Sigmoid colon (tissue), 7 donors: ENCODE results near the gene TNFRSF1B. TPM values are rescaled to one million over a fixed set of nuclear protein-coding genes. Genes with fewer than 3 reads are reported as not detected.

ENCODE experiments used
- DNase-seq: peaks from one replicate; pipeline ENCODE4 v3.0.0-alpha.2; 2019
- H3K27ac ChIP-seq, 4 donors: fragments of 200-600 bp; sonication (generic); one replicate each; pipeline ENCODE4 v1.5.1; 2016 to 2019; ENCODE audit warnings: mild to moderate bottlenecking in 1 of 4
- H3K27me3 ChIP-seq, 3 donors: fragments of 200-600 bp; sonication (generic); one replicate each; pipeline ENCODE4 v1.5.1; 2019; ENCODE audit warnings: mild to moderate bottlenecking in 1 of 3
- H3K36me3 ChIP-seq, 4 donors: fragments of 200-600 bp; sonication (generic); one replicate each; pipeline ENCODE4 v1.5.1; 2016 to 2019
- H3K4me1 ChIP-seq, 4 donors: fragments of 200-600 bp; sonication (generic); one replicate each; pipeline ENCODE4 v1.5.1; 2017 to 2019
- H3K4me3 ChIP-seq, 4 donors: fragments of 200-600 bp; sonication (generic); one replicate each; pipeline ENCODE4 v1.5.1; 2017 to 2019; ENCODE audit warnings: mild to moderate bottlenecking in 2 of 4, moderate library complexity in 1 of 4
- H3K9me3 ChIP-seq, 4 donors: fragments of 200-600 bp in 3 of 4; sonication (generic) in 3 of 4; one replicate each; pipeline versions ENCODE4 v1.5.1 to v1.6.1; 2013 to 2019
- EP300 ChIP-seq, 4 donors: sonication (generic); formaldehyde crosslinking; IDR thresholded peaks; one replicate each; pipeline ENCODE4 v1.6.1; 2017; ENCODE audit warnings: antibody characterized with exemption in 4 of 4
- POLR2A ChIP-seq, 2 donors: fragments of 450-650 bp; IDR thresholded peaks; one replicate each; pipeline ENCODE4 v1.6.1; 2016; ENCODE audit warnings: antibody characterized with exemption in 2 of 2, mild to moderate bottlenecking in 2 of 2, moderate library complexity in 2 of 2
- POLR2AphosphoS5 ChIP-seq, 4 donors: sonication (generic); formaldehyde crosslinking; IDR thresholded peaks; one replicate each; pipeline ENCODE4 v1.6.1; 2017; ENCODE audit warnings: antibody characterized with exemption in 4 of 4
- WGBS, 2 donors: extraction: QIAGEN DNeasy Blood & Tissue Kit; methylation state at CpG; one replicate each; pipeline ENCODE4 v1.1.7; 2013; 5-methylcytosine and 5-hydroxymethylcytosine counted together
- intact Hi-C: fragments of 100-400 bp; cut with DNase I; formaldehyde crosslinking; loops from one replicate; pipeline ENCODE4 v1.15.1; 2023
- polyA plus RNA-seq, 3 donors: library from polyadenylated mRNA; stranded (reverse); fragments of 200-250 nt; gene quantifications; one replicate each; pipeline ENCODE4 v1.2.3, GENCODE V29; 2013
- total RNA-seq, 4 donors: library from RNA; depleted of rRNA; stranded (reverse); fragments of >200 nt; gene quantifications; one replicate each; pipeline ENCODE4 v1.1.0, GENCODE V29; 2016
- TF ChIP-seq, protein P1 (sequence below), 4 experiments: fragments of 450-650 bp in 3 of 4; fragments of 200-600 bp in 1 of 4; IDR thresholded peaks; one replicate each; pipeline ENCODE4 v1.5.1; 2016 to 2019; ENCODE audit warnings: antibody characterized with exemption in 4 of 4, mild to moderate bottlenecking in 3 of 4, moderate library complexity in 2 of 4
- donor health status: healthy with polysubstance abuse.
- donor health status: Bipolar disorder and iron deficiency.
- donor health status: healthy.

TNFRSF1B gene
- total and polyA plus RNA-seq, 7 donors: 4.2 to 37.2 (median 18.6) TPM

DNA sequence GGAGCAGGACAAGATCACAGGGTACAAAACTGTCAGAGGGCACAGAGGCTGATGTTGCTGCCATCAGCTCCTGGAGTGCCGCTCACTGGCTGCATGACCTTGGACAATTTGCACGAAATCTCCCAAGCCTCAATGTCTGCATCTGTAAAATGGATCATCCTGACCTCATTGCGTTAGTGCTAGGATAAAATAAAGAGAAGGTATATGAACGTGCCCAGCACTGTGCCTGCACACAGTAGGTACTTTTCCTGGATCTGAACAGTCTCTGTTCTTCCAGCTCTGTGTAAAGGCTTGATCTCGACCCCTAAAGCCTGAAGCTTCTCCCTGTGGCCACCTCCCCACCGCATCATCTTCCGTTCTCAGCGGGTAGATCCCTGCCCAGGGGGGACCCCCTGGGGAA, 12.9 kb downstream of the TNFRSF1B start:
- WGBS, 2 donors: 92 to 93% methylated on average over 8 of the region's 8 CpGs
- peaks cover 0 to 60% (median 44%) of the 10 kb centered on the region in 4 donors for H3K4me1 ChIP-seq
- intact Hi-C loops: no loop called here

DNA sequence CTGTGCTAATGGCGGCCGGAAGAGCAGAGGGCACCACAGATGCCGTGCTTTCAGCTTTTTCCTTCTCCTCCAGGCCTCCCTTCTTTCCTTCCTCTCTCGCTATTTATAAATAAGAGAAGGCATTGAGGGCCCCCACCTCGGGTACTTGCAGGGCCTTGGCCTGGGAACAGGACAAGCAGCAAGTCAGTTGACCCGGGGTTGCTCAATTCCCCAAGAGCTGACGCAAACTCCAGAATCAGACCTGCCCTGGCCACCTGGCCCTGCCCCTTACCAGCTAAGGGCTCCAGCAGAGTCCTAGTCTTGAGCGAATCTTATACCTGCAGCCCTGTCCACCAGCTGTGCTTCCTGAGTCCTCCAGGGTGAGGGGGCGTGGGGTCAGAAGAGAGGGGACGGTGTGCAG, 13.5 kb downstream of the TNFRSF1B start:
- H3K36me3 ChIP-seq: no peaks in the 10 kb centered on the region
- no peaks in the 10 kb centered on the region for H3K27me3 ChIP-seq
- no peaks in the 10 kb centered on the region for H3K9me3 ChIP-seq
- DNase-seq: peak; percentile 87
- peaks cover 0 to 60% (median 47%) of the 10 kb centered on the region in 4 donors for H3K4me1 ChIP-seq
- H3K27ac ChIP-seq: peak overlapping the region; percentile 51 to 82 (median 74)
- no peak overlapping the region for H3K4me3 ChIP-seq
- intact Hi-C loops: no loop called here
- peak in 2 of 4 donors; percentile 36 to 44 for TF ChIP-seq POLR2AphosphoS5 (IDR thresholded peaks at IDR 0.05)
- TF ChIP-seq, protein P1, sequence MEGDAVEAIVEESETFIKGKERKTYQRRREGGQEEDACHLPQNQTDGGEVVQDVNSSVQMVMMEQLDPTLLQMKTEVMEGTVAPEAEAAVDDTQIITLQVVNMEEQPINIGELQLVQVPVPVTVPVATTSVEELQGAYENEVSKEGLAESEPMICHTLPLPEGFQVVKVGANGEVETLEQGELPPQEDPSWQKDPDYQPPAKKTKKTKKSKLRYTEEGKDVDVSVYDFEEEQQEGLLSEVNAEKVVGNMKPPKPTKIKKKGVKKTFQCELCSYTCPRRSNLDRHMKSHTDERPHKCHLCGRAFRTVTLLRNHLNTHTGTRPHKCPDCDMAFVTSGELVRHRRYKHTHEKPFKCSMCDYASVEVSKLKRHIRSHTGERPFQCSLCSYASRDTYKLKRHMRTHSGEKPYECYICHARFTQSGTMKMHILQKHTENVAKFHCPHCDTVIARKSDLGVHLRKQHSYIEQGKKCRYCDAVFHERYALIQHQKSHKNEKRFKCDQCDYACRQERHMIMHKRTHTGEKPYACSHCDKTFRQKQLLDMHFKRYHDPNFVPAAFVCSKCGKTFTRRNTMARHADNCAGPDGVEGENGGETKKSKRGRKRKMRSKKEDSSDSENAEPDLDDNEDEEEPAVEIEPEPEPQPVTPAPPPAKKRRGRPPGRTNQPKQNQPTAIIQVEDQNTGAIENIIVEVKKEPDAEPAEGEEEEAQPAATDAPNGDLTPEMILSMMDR (IDR thresholded peaks at IDR 0.05): no peak
- TF ChIP-seq EP300 (IDR thresholded peaks at IDR 0.05): peak in 2 of 4 donors; percentile 22 to 39
- WGBS, 2 donors: 76 to 86% methylated on average over 10 of the region's 10 CpGs

More for the DNA sequence above, 12.9 kb downstream of the TNFRSF1B start:
- DNase-seq: no peak
- Histone ChIP-seq H3K9me3 (no peaks in the 10 kb centered on the region), H3K27me3 (no peaks in the 10 kb centered on the region), H3K4me3 (no peak overlapping the region), H3K36me3 (no peaks in the 10 kb centered on the region), H3K27ac (peak overlapping the region; percentile 51 to 82 (median 74))
- TF ChIP-seq, protein P1 (IDR thresholded peaks at IDR 0.05): no peak
- TF ChIP-seq POLR2AphosphoS5 (IDR thresholded peaks at IDR 0.05) (no peak), EP300 (IDR thresholded peaks at IDR 0.05) (no peak), POLR2A (IDR thresholded peaks at IDR 0.05) (no peak)

DNA sequence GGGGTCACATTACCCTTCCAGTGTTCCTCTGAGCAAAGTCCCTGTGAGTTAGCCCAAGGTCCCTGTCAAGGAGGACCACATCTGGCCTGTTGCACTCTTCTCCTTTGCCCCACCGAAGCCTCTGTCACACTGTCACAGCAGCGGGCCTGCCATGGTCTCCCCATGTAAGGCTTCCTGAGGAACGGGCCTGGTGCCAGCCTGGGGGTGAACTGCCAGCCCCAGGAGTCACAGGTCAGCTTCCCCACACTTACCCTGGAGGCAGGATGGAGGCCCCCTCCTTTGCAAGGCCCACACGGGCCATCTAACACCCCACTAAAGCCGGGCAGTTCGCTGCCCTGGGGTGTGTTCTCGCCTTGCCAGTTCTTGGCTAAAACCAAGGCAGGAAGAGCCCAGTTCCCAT, 14.1 kb downstream of the TNFRSF1B start:
- Histone ChIP-seq H3K9me3 (no peaks in the 10 kb centered on the region), H3K27ac (peak overlapping the region; percentile 51 to 82 (median 74)), H3K4me1 (peaks cover 0 to 63% (median 53%) of the 10 kb centered on the region in 4 donors), H3K27me3 (no peaks in the 10 kb centered on the region), H3K4me3 (no peak overlapping the region), H3K36me3 (no peaks in the 10 kb centered on the region)
- intact Hi-C loops: no loop called here
- WGBS, 2 donors: 84 to 86% methylated on average over 7 of the region's 7 CpGs
- TF ChIP-seq EP300 (IDR thresholded peaks at IDR 0.05): no peak
- DNase-seq: peak; percentile 64

DNA sequence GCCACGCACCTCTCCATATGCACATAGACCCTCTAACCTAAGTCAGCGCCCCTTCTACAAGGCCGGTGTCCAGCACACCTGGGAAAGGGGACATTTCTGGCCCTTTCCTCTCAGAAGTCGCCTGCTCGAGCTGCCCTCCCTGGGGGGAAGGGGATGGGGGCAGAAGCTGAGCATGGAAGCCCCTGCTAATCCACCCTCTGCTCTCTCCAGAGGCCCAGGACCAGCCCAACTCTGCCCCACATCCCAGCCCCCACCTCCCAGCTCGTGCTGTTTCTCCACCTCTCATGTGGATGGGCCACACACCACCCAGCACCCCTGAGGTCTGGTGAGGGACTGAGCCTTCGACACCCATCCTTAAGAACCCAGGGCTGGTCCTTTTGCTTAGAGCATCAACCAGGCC, 14.8 kb downstream of the TNFRSF1B start:
- H3K4me3 ChIP-seq: no peak overlapping the region
- H3K4me1 ChIP-seq: peaks cover 0 to 68% (median 59%) of the 10 kb centered on the region in 4 donors
- TF ChIP-seq, protein P1 (IDR thresholded peaks at IDR 0.05): no peak
- no peak for TF ChIP-seq POLR2AphosphoS5 (IDR thresholded peaks at IDR 0.05)
- peak; percentile 57 for DNase-seq
- intact Hi-C loops: no loop called here
- no peaks in the 10 kb centered on the region for H3K36me3 ChIP-seq
- H3K27ac ChIP-seq: peak overlapping the region; percentile 38 to 82 (median 66)
- WGBS, 2 donors: 92 to 96% methylated on average over 7 of the region's 7 CpGs
- no peaks in the 10 kb centered on the region for H3K9me3 ChIP-seq
- no peaks in the 10 kb centered on the region for H3K27me3 ChIP-seq

DNA sequence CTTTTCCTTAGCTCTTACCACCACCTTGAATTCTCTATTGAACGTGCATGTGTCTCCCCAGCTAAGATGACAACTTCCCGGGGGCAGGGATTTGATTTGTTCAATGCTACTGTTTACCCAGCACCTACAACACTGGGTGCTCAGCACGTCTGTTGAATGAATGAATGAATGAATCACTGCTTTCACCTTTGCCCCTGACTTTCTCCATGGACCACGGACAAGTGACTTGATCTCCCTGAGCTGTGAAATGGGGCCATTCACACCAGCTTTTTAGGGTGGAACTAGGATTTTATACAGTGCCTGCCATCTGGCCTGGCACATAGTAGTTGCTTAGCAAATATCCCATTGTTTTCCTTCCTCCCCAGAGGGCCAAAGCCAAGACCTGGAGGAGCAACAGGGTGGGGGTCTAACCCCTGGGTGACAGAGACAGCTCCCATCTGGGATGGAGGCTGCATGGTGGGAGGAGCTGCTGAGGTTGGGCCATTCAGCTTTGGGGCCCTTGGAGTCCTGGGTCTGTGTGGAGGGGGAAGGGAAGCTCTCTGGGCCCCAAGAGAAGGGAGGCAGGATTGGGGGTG, 15.7 kb downstream of the TNFRSF1B start:
- Histone ChIP-seq H3K27me3 (no peaks in the 10 kb centered on the region), H3K4me3 (no peak overlapping the region), H3K27ac (peak overlapping the region; percentile 51 to 85 (median 81)), H3K9me3 (no peaks in the 10 kb centered on the region), H3K4me1 (peaks cover 0 to 68% (median 58%) of the 10 kb centered on the region in 4 donors), H3K36me3 (no peaks in the 10 kb centered on the region)
- TF ChIP-seq EP300 (IDR thresholded peaks at IDR 0.05) (no peak), POLR2AphosphoS5 (IDR thresholded peaks at IDR 0.05) (no peak), POLR2A (IDR thresholded peaks at IDR 0.05) (no peak)
- TF ChIP-seq, protein P1 (IDR thresholded peaks at IDR 0.05): no peak
- 48 to 68% methylated on average over 4 of the region's 4 CpGs for WGBS, 2 donors
- intact Hi-C loops: no loop called here
- no peak for DNase-seq
